Left colon (tissue), 2 donors: ENCODE results near the gene UBD. TPM values are rescaled to one million over a fixed set of nuclear protein-coding genes. Genes with fewer than 3 reads are reported as not detected.

Experiments used
- ATAC-seq: fragments of 200-7000 bp; cut with Tn5 transposase; one replicate; pipeline ENCODE4 v1.9.1; 2020; ENCODE audit warnings: mild to moderate bottlenecking, moderate library complexity
- DNase-seq, 2 donors: peaks; one replicate each; pipeline ENCODE4 v3.0.0-alpha.2; 2020
- intact Hi-C, 2 donors: fragments of 100-400 bp; cut with DNase I in 1 of 2; cut with micrococcal nuclease in 1 of 2; formaldehyde crosslinking; loops; one replicate each; pipeline versions ENCODE4 v1.11.2 to v1.14.0; 2022; cut with DNase I, micrococcal nuclease
- total RNA-seq, 2 donors: library from RNA; stranded (reverse); fragmentation: NEBNext Ultra II Directional; extraction: Animal tissue kit (Norgen Biotek cat#: 25700); gene quantifications; one replicate each; pipeline ENCODE4 v1.2.1, GENCODE V29; 2021
- donor health status: DM: no; HTN: no; CAD: no.
- donor health status: DM: yes; HTN: yes; CAD: no.

UBD gene
- total RNA-seq, 2 donors from 2014 or later, result 2.3 to 2.7 TPM

DNA sequence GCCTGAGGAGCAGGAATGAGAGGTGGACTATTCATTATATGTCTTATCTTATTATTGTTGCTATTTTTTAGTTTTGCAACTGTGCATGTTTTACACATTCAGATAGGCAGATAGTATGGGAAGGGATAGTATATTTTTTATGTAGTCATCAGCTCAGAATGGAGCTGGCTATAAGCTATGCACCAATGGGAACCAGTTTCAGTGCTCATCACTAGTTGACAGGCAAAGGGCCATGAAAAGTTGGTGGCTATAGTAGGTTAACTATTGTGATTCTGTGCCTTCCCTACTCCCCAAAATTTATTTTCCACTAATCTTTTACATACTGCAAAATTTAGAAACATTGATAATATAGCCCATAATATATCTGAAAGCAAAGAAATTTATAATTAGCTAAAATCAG, 5.3 kb upstream of the UBD start:
- DNase-seq (no peak), ATAC-seq (no peak)
- intact Hi-C loops, result no loop called here

DNA sequence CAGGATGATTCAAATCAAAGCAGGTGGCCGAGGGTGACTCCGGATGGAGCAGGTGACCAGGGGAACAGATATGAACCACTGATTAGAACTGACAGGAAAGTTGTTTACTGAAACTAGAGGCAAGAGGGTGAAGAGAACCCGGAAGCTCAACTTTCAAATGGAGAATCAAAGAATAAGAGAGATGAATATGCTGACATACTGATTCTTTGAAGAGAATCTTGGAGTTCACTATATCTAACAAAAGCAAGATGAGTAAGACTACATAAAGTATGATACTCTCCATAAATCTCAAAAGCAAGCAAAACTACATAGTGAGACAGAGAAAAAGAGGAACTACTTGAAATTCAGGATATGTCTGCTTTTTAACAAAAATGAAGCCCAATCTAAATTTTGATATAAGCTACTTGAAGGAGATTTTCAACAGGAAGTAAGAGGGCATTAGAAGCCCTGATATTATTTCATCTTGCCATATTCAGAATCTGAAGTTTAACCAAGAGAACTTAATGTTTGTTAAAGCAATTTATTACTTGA, 4.0 kb upstream of the UBD start:
- ATAC-seq (no peak), DNase-seq (no peak)
- intact Hi-C loops, result no loop called here

DNA sequence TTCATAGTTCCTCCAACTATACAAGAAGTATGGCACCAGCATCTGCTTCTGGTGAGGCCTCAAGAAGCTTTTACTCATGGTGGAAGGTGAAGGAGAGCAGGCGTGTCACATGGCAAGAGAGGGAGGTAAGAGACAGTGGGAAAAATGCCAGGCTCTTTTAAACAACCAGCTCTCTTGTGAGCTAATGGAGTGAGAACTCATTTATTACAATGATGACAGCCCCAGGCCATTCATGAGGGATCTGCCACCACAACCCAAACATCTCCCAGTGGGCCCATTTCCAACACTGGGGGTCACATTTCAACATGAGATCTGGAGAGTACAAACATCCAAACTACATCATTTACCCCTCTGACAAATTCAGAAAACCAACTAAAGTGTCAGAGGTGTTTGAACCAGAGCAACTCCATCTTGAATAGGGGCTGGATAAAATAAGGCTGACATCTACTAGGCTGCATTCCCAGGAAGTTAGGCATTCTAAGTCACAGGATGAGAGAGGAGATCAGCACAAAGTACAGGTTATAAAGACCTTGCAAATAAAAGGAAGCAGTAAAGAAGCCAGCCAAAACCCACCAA, 2.2 kb upstream of the UBD start:
- no peak for DNase-seq
- ATAC-seq, result no peak
- intact Hi-C loops, result no loop called here

DNA sequence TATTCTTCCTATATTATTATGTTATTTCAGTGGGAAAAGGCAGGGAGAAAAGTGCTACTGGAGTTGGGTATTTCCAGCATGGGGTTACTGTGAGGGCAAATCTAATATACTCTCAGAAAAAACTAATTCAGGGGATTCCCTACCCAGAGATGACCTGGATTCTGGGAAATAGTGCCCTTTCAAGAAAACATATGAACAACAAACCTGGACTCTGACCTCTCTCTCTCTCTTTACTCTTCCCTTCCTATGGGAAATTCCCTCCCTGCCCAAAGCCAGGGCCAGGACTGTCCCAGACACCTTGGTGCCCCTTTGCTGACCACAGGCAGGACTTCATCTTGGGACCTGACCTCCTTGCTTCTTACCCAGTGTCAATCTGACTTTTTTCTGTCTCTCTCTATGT, 1.6 kb upstream of the UBD start:
- DNase-seq (no peak), ATAC-seq (no peak)
- intact Hi-C loops, result no loop called here

DNA sequence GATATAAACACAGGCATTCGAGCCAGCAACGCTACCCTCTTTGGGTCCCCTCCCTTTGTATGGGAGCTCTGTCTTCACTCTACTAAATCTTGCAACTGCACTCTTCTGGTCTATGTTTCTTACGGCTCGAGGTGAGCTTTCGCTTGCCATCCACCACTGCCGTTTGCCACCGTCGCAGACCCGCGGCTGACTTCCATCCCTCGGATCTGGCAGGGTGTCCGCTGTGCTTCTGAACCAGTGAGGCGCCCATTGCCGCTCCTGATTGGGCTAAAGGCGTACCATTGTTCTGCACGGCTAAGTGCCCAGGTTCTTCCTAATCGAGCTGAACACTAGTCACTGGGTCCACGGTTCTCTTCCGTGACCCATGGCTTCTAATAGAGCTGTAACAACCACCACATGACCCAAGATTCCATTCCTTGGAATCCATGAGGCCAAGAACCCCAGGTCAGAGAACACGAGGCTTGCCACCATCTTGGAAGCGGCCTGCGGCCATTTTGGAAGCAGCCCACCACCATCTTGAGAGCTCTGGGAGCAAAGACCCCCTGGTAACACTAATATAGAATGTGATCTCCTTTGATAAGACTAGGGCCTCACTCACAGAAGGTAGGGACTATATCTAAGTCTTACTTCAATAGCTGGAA, 973 bp downstream of the UBD start:
- ATAC-seq (no peak), DNase-seq (no peak)
- intact Hi-C loops, result no loop called here

DNA sequence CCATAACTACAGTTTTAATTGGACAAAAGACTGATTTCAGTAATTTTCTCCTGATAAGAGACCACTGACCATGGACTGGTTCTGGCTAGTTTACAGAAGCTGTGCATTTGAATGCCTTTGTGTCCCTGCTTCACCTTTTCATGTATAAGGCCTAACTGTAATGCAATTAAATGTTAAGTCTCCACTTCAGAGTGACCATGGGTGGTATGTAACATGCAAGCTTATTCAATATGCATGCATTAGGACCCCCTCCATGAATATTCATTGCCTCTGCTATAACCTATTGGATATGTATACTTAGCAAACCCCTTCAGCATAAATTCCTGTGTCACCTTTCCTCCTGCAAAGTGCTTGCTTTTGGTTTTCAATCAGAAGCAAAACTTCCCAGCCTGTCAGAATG, 2.2 kb downstream of the UBD start:
- ATAC-seq (no peak), DNase-seq (no peak)
- intact Hi-C loops, result no loop called here

DNA sequence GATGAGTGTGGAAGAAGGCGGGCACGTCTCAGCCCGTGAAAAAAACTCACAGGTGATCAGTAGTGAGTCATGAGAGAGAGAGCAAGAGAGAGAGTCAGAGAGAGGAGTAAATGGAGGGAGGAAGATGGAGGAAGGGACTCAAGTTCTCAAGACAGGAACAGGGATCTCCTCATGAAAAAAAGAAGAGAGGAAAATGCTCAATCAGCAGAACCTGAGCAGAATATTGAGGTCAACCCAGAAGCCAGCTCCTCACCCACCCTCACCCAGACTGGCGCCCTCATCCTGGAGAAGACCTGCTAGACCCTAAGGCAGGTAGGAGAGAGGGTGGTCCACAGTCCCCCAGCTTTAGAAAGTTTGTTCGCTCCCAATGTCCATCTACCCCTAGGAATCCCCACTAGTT, 4.8 kb downstream of the UBD start:
- intact Hi-C loops, result no loop called here
- DNase-seq, result no peak
- no peak for ATAC-seq

DNA sequence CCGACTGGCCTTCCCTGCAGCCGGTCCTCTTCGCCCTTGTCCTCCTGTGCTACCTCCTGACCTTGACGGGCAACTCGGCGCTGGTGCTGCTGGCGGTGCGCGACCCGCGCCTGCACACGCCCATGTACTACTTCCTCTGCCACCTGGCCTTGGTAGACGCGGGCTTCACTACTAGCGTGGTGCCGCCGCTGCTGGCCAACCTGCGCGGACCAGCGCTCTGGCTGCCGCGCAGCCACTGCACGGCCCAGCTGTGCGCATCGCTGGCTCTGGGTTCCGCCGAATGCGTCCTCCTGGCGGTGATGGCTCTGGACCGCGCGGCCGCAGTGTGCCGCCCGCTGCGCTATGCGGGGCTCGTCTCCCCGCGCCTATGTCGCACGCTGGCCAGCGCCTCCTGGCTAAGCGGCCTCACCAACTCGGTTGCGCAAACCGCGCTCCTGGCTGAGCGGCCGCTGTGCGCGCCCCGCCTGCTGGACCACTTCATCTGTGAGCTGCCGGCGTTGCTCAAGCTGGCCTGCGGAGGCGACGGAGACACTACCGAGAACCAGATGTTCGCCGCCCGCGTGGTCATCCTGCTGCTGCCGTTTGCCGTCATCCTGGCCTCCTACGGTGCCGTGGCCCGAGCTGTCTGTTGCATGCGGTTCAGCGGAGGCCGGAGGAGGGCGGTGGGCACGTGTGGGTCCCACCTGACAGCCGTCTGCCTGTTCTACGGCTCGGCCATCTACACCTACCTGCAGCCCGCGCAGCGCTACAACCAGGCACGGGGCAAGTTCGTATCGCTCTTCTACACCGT, 6.1 kb downstream of the UBD start:
- ATAC-seq (peak; percentile 31), DNase-seq (peak; percentile 42 to 44)
- intact Hi-C loops, result no loop called here

DNA sequence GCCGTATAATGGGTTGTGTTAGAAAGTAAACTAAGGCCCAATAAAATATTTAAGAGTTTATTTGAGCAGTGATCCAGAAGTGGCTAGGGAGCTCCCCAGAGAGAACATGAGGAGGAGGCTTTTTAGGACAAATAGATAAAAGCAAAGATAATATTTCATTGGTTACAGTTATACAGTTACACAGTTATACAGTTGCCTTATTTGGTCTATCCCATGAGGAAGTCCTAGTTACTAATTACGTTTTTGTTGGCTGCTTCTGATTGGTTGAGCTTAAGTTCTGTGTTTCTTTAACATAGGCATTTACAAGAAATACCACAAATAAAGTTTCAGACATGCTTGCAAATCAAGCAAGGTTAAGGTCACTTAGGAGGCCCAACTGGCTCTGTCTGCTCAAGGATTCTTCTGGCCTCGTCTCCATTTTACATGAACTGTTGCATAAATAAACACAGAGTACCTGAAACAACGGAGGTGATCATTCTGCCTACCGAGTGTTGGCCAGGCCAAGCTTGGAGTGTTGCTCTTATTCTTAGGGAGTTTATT, 7.0 kb downstream of the UBD start:
- intact Hi-C loops, result no loop called here
- ATAC-seq, result peak; percentile 61
- DNase-seq, result no peak

DNA sequence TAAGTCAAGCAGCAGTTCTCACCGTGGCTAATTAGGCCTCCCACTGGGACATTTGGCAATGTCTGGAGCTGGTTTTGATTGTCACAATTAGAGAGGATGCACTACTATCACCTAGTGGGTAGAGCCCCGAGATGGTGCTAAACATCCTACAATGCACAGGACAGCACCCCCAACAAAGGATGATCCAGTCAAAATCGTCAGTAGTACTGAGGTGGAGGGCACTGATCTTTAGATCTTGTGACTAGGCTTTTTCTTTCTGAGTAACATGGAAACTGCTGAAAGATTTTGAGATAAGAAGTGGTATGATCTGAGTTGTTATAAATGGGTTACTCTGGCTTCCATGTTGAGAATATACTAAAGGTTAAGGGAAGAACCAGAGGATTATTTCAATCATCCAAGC, 12.0 kb downstream of the UBD start:
- no peak for ATAC-seq
- no peak for DNase-seq
- intact Hi-C loops, result no loop called here

DNA sequence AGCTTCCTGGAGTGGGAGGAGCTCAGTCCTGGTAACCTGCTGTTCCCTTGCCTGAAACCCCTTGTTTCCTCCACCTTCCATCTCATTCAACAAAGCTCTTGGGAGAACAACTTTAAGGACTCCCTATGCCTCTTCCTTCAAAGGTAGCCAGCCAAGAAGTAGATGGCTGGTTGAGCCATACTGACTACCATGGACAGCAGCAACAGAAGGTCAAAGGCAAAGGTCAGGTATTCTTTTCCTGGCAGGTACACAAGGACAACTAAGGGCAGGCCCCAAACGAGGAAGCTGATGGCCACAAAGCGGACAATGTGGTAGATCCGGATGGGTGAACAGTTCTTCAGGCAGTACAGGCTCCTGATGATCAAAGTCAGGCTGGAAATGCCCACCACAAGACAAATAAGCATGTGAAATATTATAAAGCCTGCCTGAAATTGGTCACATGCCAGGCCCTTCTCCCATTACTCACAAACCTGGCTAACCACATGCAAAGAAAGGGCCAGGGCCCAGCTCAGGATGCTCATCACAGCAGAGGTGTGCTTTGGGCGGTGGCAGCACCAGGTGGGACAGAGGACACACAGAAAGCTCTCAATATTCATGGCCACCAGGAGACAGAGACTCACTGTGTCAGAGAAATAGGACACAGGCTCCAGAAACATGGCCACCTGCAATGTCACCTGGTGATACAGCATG, 21.7 kb downstream of the UBD start:
- ATAC-seq (no peak), DNase-seq (no peak)
- intact Hi-C loops, result no loop called here

DNA sequence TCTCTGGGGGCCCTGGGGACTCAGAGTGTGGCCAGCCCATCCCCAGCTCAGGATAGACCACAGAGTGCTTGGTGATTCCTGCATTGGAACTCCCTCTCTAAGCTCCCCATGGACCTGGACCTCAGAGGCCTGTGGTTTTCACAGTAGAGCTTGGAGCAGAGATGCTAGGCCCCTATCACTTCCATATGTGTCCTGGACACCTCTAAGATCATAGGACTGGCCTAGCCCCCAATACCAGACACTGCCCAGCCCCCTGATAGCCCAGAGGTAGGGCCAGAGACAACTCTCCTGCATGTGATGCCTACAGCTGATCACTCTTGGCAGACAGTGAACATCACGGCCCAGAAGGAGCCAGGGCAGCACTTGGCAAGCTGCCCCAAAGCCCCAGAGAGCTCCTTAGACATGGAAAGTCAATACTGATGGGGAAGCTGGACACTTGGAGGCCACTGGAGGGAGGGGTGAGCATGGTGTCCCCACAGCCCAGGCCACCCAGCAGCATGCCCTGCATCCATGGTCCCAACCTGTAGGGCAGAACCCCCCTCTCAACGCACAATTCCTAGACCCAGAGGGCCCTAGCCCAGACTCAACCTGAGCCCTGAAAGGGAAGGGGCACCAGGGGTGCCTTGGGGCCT, 27.1 kb downstream of the UBD start:
- intact Hi-C loops, result no loop called here
- ATAC-seq, result no peak

DNA sequence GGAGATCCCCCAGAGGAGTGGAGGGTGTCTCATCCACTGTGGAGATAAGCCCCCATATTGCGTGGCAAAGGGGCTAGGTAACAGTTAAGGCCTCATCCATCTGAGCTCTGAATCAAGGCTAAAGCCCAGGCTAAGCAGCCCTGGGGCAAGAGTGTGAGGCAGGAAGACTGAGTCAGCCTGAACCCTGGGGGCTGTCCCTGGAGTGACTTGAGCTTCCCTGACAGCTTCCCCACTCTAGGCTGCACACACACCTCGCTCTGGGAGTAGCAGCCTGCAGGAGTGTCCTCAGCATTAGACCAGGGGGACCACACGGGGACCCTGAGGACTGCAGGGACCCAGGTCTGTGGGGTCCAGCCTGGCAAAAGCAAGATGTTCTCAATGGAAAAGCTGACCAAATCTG, 27.9 kb downstream of the UBD start:
- intact Hi-C loops, result no loop called here
- no peak for DNase-seq
- ATAC-seq, result no peak

More for the DNA sequence above, 27.1 kb downstream of the UBD start:
- DNase-seq, result no peak

DNA sequence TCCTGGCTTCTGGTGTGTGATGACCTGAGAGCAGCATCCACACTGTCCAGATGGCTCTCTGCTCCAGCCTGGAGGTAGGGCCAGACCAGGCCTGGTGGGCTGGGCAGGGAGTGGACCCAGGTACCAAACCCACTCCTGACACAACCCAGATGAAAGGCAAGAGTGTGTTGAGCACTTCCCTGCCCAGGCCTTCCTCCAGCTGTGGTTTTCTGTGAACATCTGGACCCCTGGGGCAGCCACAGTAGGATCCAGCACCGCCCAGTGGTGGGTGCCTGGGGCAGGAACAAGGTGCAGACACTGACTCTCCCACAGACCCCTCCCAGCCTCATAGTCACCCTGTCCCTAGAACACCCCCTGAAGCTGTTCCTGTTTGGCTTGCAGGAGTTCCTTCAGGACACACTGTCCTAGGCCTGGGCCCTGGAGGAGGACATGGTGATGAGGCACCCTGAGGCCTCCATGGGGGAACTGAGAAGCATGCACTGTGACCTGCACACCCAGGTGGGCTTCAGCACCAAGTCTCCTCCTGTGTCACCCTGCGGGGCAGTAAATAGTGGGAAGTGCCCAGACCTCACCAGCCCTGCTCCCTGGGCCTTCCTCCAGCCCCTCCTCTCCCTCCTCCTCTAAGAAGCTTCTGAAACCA, 28.7 kb downstream of the UBD start:
- no peak for ATAC-seq
- no peak for DNase-seq
- intact Hi-C loops, result no loop called here

DNA sequence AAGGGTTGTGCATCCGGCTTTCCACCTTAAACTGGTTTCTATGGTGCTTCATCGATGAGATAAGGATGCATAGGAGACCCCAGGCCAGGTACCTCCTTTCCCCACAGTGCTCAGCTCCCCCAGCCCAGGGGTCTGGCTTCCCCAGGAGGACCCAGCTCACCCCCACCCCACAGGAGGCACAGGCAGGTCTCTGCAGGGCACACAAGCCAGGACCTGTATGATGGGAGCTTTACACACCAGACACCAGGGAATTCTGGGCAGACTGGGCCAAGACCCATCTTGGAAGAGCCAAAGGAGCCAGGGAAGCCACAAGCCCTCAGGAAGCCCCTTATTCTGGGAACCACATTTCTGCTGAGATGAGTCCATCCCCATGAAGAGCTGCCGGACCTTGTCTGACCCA, 29.6 kb downstream of the UBD start:
- intact Hi-C loops, result no loop called here
- no peak for ATAC-seq

DNA sequence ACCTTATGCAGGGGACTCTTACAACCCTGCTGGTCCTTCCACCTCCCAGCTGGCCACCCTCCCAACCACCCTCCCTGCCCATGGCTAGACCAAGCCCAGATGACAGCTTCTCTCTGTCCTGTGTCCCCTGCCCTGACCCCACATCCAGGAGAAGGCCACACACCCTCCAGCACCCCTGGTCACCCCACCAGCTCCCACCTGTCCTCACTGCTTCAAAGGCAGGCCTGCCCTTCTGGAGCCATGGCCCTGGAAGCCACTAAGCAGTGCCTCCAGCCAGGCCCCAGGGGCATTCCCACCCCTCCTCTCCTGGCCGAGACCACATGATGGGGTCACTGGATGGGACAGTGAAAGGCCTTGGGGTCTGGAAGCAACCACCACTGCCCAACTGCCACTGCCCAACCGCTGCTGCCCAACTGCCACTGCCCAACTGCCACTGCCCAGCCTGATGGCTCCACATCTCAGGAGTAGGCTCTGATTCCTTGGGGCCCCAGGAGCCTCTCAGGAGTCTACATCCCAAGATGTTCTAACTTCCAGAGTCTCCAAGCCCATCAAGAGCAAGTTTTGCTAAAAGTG, 30.5 kb downstream of the UBD start:
- intact Hi-C loops, result no loop called here
- no peak for DNase-seq

More for the DNA sequence above, 29.6 kb downstream of the UBD start:
- DNase-seq, result no peak

DNA sequence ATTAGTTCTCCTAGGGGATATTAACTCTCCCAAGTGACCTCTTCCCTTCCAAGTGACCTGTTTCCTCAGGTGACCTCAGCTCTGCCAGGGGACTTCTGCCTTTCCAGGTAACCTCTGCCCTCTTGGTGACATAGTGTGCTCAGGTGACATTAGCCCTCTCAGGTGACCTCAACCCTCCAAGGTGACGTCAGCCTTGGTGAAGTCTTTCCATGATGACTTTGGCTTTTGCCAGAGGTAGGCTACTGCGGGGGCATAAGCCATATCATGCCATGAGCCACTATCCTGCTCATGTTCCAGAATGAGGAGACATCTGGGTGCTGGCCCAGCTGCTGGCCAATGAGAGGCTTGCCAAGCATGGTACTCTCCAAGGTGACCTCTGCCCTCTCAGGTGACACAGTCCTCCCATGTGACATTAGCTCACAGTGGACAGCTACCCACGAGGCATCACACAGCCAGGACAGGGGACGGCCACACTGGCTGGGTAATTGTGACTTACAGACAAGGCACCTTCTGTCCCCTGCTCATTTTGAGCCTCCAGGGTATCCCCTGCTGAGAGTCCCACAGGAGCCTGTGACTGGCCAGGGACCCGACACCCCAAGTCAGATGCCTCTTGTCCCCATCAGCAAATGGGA, 31.1 kb downstream of the UBD start:
- ATAC-seq (no peak), DNase-seq (no peak)
- intact Hi-C loops, result no loop called here

More for the DNA sequence above, 30.5 kb downstream of the UBD start:
- no peak for ATAC-seq

DNA sequence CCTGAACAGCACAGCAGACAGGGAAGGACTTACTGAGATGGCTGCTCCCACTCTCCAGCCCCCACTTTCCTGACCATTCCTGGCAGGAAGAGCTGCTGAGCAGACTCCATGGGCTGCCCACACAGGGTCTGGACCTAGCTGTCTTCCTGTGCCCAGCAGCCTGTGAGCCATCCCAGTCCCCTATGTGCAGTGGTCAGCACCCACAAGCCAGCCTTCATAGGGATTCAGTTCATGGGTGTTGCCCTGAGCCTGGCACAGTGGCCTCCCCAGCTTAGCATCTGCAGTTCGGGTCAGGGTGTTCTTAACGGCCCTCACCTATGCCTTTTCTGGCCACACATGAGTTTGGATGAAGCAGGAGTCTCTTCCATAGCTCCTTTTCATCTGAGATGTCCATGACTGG, 32.0 kb downstream of the UBD start:
- ATAC-seq (no peak), DNase-seq (no peak)
- intact Hi-C loops, result no loop called here
